ENCODE measurements around the gene ARID2. TPM values are rescaled to one million over a fixed set of nuclear protein-coding genes. Genes with fewer than 3 reads are reported as not detected.

Gene ARID2
- total RNA-seq, 1 donor from 2014 or later: 21.1 TPM

DNA sequence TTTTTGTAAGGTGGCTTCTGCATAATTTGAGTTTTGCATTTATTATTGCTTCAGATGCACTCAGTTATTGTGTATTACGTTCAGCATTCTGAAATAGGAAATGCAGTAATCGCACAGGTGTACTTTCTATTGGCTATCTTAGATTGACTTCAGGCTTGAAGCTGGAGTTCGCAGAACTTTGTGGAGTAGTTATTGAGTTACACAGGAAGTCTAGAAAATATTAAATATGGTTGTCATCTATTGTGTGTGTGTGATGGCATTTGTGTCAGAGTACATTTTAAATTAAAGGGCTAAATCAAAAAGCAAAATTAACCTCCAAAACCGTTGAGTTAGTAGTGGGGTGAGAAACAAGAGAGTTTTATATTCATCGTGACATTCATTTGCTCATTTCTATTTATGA lies 2.7 kb downstream of the ARID2 start:
- Histone ChIP-seq H3K36me3 (ENCODE audit: control insufficient read depth, insufficient read depth, low read length) (no peaks in the 10 kb centered on the region), H3K27me3 (ENCODE audit: control insufficient read depth, insufficient read depth, low read length) (no peaks in the 10 kb centered on the region), H3K4me3 (ENCODE audit: low read depth, low read length) (peak overlapping the region; percentile 83)
- DNase-seq (ENCODE audit: low read depth): no peak
- TF ChIP-seq CTCF (IDR thresholded peaks at IDR 0.05; ENCODE audit: insufficient read depth, low read length, poor library complexity, severe bottlenecking): no peak

- no peaks in the 10 kb centered on the region for H3K36me3 ChIP-seq (ENCODE audit: control insufficient read depth, insufficient read depth, low read length)
- no peaks in the 10 kb centered on the region for H3K27me3 ChIP-seq (ENCODE audit: control insufficient read depth, insufficient read depth, low read length)
- no peak for TF ChIP-seq CTCF (IDR thresholded peaks at IDR 0.05; ENCODE audit: insufficient read depth, low read length, poor library complexity, severe bottlenecking)
- no peak for DNase-seq (ENCODE audit: low read depth)
- H3K4me3 ChIP-seq (ENCODE audit: low read depth, low read length): no peak overlapping the region
Measured at GRCh38 chr12:45732936-45733335, 3.4 kb downstream of the ARID2 start.

GRCh38 chr12:45737638-45738037 lies 8.1 kb downstream of the ARID2 start:
- no peak for TF ChIP-seq CTCF (IDR thresholded peaks at IDR 0.05; ENCODE audit: insufficient read depth, low read length, poor library complexity, severe bottlenecking)
- no peak for DNase-seq (ENCODE audit: low read depth)
- Histone ChIP-seq H3K36me3 (ENCODE audit: control insufficient read depth, insufficient read depth, low read length) (no peaks in the 10 kb centered on the region), H3K4me3 (ENCODE audit: low read depth, low read length) (no peak overlapping the region), H3K27me3 (ENCODE audit: control insufficient read depth, insufficient read depth, low read length) (no peaks in the 10 kb centered on the region)

- no peak for TF ChIP-seq CTCF (IDR thresholded peaks at IDR 0.05; ENCODE audit: insufficient read depth, low read length, poor library complexity, severe bottlenecking)
- no peaks in the 10 kb centered on the region for H3K36me3 ChIP-seq (ENCODE audit: control insufficient read depth, insufficient read depth, low read length)
- DNase-seq (ENCODE audit: low read depth): no peak
- no peak overlapping the region for H3K4me3 ChIP-seq (ENCODE audit: low read depth, low read length)
- H3K27me3 ChIP-seq (ENCODE audit: control insufficient read depth, insufficient read depth, low read length): no peaks in the 10 kb centered on the region
Measured at GRCh38 chr12:45742590-45742989, 13.1 kb downstream of the ARID2 start.

- H3K27me3 ChIP-seq (ENCODE audit: control insufficient read depth, insufficient read depth, low read length): no peaks in the 10 kb centered on the region
- H3K36me3 ChIP-seq (ENCODE audit: control insufficient read depth, insufficient read depth, low read length): no peaks in the 10 kb centered on the region
- no peak for DNase-seq (ENCODE audit: low read depth)
- TF ChIP-seq CTCF (IDR thresholded peaks at IDR 0.05; ENCODE audit: insufficient read depth, low read length, poor library complexity, severe bottlenecking): no peak
- H3K4me3 ChIP-seq (ENCODE audit: low read depth, low read length): no peak overlapping the region
Measured at GRCh38 chr12:45743247-45743646, 13.7 kb downstream of the ARID2 start.

- Histone ChIP-seq H3K27me3 (ENCODE audit: control insufficient read depth, insufficient read depth, low read length) (no peaks in the 10 kb centered on the region), H3K4me3 (ENCODE audit: low read depth, low read length) (no peak overlapping the region), H3K36me3 (ENCODE audit: control insufficient read depth, insufficient read depth, low read length) (no peaks in the 10 kb centered on the region)
- peak; percentile 16 for TF ChIP-seq CTCF (IDR thresholded peaks at IDR 0.05; ENCODE audit: insufficient read depth, low read length, poor library complexity, severe bottlenecking)
- DNase-seq (ENCODE audit: low read depth): no peak
Measured at GRCh38 chr12:45745861-45746277, 16.4 kb downstream of the ARID2 start.

All from kidney epithelial cell (primary cell).